ENCODE data around the gene ZBTB7A. TPM values are rescaled to one million over a fixed set of nuclear protein-coding genes. Genes with fewer than 3 reads are reported as not detected.

The ZBTB7A gene
- total RNA-seq, 1 donor, result 42.7 TPM

DNA sequence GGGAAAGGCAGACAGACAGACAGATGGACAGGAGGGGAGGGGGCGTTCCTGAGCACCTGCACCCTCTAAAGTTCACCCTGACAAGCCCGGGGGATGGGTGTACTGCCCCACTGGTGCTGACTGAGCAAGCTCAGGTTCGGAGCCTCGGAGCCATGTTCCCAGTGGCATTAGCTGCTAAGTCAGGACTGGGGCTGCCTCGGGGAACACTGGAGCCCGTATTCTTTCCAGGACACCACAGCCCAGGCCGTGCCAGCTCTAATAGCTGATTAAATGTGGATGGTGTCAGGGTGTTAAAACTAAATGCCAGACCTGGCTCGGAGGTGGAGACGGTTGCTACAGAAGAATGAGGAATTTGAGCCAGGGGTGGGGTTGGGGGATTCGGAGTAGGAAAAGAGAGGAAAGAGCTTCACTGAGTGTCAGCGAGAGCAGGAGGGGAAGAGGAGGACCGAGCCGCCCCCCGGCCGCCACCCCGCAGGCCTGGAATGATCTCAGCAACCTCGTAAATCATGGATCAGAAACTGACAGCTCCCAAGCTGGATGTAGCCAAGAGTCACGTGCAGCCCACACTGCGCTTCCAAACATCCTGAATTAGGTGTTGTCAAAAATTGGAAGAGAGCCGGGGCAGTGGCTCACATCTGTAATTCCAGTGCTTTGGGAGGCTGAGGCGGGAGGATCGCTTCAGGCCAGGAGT, 46.8 kb upstream of the ZBTB7A start:
- Histone ChIP-seq H3K79me2 (ENCODE audit: insufficient read depth, low read length) (peaks cover 57% of the 10 kb centered on the region), H3K27ac (ENCODE audit: low read depth, low read length) (no peak overlapping the region), H2AFZ (ENCODE audit: low read length) (no peak overlapping the region), H3K36me3 (ENCODE audit: insufficient read depth, low read length) (peaks cover 70% of the 10 kb centered on the region), H3K27me3 (ENCODE audit: insufficient read depth, low read length) (no peaks in the 10 kb centered on the region), H3K4me3 (ENCODE audit: insufficient read depth, low read length) (no peak overlapping the region), H3K4me2 (ENCODE audit: insufficient read depth, low read length) (no peak overlapping the region), H4K20me1 (ENCODE audit: insufficient read depth, low read length) (peaks cover 45% of the 10 kb centered on the region), H3K9me3 (ENCODE audit: low read depth, low read length) (no peaks in the 10 kb centered on the region), H3K4me1 (ENCODE audit: insufficient read depth, low read length) (peaks cover 1% of the 10 kb centered on the region)
- peak; percentile 36 for DNase-seq (ENCODE audit: insufficient read length, low spot score, missing footprints)
- TF ChIP-seq CTCF (IDR thresholded peaks at IDR 0.05; ENCODE audit: extremely low read depth, low read depth, low read length), result no peak

- Histone ChIP-seq H2AFZ (ENCODE audit: low read length) (no peak overlapping the region), H3K4me3 (ENCODE audit: insufficient read depth, low read length) (no peak overlapping the region), H3K4me2 (ENCODE audit: insufficient read depth, low read length) (no peak overlapping the region), H3K27me3 (ENCODE audit: insufficient read depth, low read length) (no peaks in the 10 kb centered on the region), H3K9me3 (ENCODE audit: low read depth, low read length) (no peaks in the 10 kb centered on the region), H4K20me1 (ENCODE audit: insufficient read depth, low read length) (peaks cover 34% of the 10 kb centered on the region), H3K27ac (ENCODE audit: low read depth, low read length) (no peak overlapping the region), H3K79me2 (ENCODE audit: insufficient read depth, low read length) (peaks cover 46% of the 10 kb centered on the region), H3K36me3 (ENCODE audit: insufficient read depth, low read length) (peaks cover 80% of the 10 kb centered on the region), H3K4me1 (ENCODE audit: insufficient read depth, low read length) (no peaks in the 10 kb centered on the region)
- DNase-seq (ENCODE audit: insufficient read length, low spot score, missing footprints), result no peak
- no peak for TF ChIP-seq CTCF (IDR thresholded peaks at IDR 0.05; ENCODE audit: extremely low read depth, low read depth, low read length)
Observed at GRCh38 chr19:4112367-4112766, 45.7 kb upstream of the ZBTB7A start.

DNA sequence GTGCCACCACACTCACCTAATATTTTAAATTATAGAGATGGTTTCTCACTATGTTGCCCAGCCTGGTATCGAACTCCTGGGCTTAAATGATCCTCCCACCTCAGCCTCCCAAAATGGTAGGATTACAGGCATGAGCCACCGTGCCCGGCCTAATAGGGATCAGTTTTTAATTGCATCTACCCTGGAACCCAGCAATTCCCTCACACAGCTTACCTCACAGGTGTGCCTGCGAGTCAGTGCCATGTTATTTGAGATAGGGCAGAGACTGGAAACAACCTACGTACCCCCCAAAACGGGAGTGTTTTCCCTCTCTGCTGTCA, 42.9 kb upstream of the ZBTB7A start:
- Histone ChIP-seq H3K4me3 (ENCODE audit: insufficient read depth, low read length) (no peak overlapping the region), H4K20me1 (ENCODE audit: insufficient read depth, low read length) (peaks cover 28% of the 10 kb centered on the region), H2AFZ (ENCODE audit: low read length) (no peak overlapping the region), H3K9me3 (ENCODE audit: low read depth, low read length) (no peaks in the 10 kb centered on the region), H3K36me3 (ENCODE audit: insufficient read depth, low read length) (peaks cover 69% of the 10 kb centered on the region), H3K4me2 (ENCODE audit: insufficient read depth, low read length) (no peak overlapping the region), H3K4me1 (ENCODE audit: insufficient read depth, low read length) (peaks cover 8% of the 10 kb centered on the region), H3K79me2 (ENCODE audit: insufficient read depth, low read length) (peaks cover 27% of the 10 kb centered on the region), H3K27me3 (ENCODE audit: insufficient read depth, low read length) (no peaks in the 10 kb centered on the region), H3K27ac (ENCODE audit: low read depth, low read length) (no peak overlapping the region)
- no peak for TF ChIP-seq CTCF (IDR thresholded peaks at IDR 0.05; ENCODE audit: extremely low read depth, low read depth, low read length)
- peak; percentile 51 for DNase-seq (ENCODE audit: insufficient read length, low spot score, missing footprints)

GRCh38 chr19:4108767-4109625, 42.3 kb upstream of the ZBTB7A start:
- peaks cover 21% of the 10 kb centered on the region for H3K79me2 ChIP-seq (ENCODE audit: insufficient read depth, low read length)
- H3K4me1 ChIP-seq (ENCODE audit: insufficient read depth, low read length), result peaks cover 8% of the 10 kb centered on the region
- H3K9me3 ChIP-seq (ENCODE audit: low read depth, low read length), result no peaks in the 10 kb centered on the region
- peak; percentile 54 for DNase-seq (ENCODE audit: insufficient read length, low spot score, missing footprints)
- no peak overlapping the region for H3K27ac ChIP-seq (ENCODE audit: low read depth, low read length)
- no peak overlapping the region for H3K4me3 ChIP-seq (ENCODE audit: insufficient read depth, low read length)
- no peak overlapping the region for H2AFZ ChIP-seq (ENCODE audit: low read length)
- no peaks in the 10 kb centered on the region for H3K27me3 ChIP-seq (ENCODE audit: insufficient read depth, low read length)
- peaks cover 27% of the 10 kb centered on the region for H4K20me1 ChIP-seq (ENCODE audit: insufficient read depth, low read length)
- no peak overlapping the region for H3K4me2 ChIP-seq (ENCODE audit: insufficient read depth, low read length)
- H3K36me3 ChIP-seq (ENCODE audit: insufficient read depth, low read length), result peaks cover 69% of the 10 kb centered on the region
- TF ChIP-seq CTCF (IDR thresholded peaks at IDR 0.05; ENCODE audit: extremely low read depth, low read depth, low read length), result no peak
